ENCODE measurements around the gene AEBP2.
"Not testable (repeated sequence)": the region's sequence is repeated elsewhere in the genome, so short reads cannot be mapped to it uniquely, and the experiment has no call there.

The AEBP2 gene

DNA sequence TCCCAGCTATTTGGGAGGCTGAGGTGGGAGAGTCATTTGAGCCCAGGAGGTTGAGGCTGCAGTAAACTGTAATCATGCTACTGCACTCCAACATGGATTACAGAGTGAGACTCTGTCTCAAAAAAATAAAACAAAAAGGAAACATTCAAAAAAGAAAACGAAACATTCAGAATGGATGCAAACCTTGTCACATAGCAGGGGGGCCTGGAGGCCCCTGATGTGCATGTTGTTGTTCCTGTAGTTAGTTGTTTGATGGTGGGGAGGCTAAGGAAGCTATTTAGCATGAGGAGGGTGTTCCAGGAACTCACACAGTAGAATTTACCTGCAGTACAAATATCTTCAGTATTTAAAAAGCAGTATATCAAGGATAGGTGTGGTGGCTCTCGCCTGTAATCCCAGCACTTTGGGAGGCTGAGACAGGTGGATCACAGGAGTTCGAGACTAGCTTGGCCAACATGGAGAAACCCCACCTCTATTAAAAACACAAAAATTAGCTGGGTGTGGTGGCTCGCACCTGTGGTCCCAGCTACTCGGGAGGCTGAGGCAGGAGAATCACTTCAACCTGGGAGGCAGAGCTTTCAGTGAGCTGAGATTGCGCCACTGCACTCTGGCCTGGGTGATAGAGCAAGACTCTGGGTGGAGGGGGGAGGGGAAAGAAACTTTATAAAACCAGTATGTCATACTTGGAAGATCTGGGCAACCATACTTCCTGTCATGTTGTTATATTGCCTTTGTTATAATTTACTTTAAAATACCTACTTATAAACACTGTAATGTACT lies 17.6 kb upstream of the AEBP2 start:
- no peak for DNase-seq

DNA sequence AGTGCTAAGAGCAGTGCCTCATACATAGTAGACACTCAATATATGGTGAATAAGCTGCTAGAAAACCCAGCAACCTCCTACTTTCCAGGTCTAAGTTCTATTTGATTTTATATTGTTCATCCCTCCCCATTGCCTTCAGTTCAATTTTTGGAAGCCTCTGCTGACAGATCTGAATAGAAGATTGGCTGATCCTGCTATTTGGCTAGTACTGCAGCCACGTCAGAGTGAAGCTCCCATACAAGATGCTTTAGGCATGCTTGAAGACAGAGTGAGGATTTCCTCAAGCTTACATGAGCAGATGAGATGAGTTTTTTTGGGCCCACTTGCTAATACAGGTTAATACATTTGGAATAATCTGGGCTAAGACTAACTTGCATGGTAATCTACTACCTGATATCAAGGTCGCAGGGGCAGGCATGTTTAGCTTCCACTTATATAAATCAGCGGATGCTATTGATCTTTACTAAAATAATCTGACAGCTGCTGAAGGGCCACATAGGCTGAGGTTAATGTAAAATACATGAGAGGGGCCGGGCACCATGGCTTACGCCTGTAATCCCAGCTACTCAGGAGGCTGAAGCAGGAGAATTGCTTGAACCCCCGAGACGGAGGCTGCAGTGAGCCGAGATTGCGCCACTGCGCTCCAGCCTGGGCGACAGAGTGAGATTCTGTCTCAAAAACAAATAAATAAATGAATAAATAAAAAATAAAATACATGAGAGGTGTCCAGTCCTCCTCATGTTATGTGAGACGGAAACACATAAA lies 15.9 kb upstream of the AEBP2 start:
- DNase-seq: no peak

DNA sequence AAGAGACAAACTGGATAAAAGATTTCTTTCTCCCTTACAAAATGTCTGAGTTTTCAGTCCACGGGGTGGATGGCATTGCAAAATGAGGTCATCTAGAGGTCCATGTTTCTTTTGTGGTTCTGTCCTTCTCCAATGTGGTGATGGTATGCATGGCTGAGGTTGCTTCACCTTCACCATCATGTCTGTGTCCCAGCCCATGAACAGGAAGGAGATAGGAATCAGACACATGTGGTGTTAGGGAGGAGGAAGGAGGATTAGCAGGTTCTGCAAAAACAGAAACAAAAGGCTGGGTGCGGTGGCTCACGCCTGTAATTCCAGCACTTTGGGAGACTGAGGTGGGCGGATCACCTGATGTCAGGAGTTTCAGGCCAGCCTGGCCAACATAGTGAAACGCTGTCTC lies 11.0 kb upstream of the AEBP2 start:
- no peak for DNase-seq

DNA sequence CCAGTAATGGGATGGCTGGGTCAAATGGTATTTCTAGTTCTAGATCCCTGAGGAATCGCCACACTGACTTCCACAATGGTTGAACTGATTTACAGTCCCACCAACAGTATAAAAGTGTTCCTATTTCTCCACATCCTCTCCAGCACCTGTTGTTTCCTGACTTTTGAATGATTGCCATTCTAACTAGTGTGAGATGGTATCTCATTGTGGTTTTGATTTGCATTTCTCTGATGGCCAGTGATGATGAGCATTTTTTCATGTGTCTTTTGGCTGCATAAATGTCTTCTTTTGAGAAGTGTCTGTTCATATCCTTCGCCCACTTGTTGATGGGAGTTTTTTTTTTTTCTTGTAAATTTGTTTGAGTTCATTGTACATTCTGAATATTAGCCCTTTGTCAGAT lies 9.8 kb upstream of the AEBP2 start:
- DNase-seq: not testable (repeated sequence)

DNA sequence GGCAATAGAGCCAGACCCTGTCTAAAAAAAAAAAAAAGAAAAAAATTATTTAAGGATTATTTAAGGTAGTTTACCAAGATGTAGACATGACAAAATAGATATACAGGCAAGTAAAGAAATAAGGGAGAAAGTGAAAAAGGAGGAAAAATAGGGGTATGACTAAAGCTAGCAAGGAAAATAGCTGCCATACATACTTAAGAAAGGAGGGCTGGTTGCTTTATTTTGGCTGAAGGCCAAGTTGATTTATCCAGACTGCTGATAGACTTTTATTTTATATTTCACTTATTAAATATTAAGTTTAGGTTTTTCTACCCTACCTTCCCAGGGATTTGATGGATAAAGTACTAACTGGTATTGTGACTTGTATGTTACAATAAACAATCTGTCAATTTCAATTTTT lies 8.3 kb upstream of the AEBP2 start:
- no peak for DNase-seq

DNA sequence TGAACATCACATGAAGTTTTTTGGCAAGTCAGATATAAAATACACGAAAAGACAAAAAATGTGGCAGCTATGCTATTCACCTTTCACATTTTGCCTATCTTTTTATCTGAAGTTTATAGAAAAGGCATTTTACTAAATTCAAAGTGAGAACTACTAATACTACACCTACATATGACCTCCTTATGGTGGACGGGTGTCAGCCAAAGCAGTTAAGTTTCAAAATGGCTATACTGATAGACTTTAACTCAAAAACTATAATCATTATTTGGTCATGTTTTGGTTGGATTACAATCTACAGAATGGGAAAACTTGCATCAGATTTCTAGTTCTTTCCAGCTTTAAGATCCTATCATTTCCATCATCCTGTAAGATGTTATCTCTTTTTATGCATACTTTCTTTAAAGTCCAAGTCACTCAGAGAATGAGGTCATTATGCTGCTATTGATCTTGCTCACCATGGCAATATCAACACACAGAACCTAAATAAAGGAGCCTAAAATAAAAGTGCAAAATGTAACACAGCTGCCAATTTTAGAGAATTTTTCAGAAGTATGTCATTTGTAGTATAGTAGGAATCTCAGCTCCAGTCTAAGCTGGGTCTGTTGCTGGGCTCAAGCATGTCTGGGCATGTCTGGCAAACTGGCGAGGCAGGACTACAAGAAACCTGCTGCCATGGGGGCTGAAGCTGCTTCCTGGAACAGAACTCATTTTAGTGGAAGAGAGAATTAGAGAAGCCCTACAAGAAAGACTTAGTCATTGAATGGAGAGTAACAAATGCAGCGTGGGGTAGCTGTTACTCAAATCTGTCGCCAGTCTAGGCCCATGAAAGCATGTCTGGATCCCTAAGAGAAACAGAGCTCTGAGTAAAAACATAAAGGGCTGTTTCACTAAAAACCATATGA lies 7.6 kb upstream of the AEBP2 start:
- peak; percentile 69 for DNase-seq

DNA sequence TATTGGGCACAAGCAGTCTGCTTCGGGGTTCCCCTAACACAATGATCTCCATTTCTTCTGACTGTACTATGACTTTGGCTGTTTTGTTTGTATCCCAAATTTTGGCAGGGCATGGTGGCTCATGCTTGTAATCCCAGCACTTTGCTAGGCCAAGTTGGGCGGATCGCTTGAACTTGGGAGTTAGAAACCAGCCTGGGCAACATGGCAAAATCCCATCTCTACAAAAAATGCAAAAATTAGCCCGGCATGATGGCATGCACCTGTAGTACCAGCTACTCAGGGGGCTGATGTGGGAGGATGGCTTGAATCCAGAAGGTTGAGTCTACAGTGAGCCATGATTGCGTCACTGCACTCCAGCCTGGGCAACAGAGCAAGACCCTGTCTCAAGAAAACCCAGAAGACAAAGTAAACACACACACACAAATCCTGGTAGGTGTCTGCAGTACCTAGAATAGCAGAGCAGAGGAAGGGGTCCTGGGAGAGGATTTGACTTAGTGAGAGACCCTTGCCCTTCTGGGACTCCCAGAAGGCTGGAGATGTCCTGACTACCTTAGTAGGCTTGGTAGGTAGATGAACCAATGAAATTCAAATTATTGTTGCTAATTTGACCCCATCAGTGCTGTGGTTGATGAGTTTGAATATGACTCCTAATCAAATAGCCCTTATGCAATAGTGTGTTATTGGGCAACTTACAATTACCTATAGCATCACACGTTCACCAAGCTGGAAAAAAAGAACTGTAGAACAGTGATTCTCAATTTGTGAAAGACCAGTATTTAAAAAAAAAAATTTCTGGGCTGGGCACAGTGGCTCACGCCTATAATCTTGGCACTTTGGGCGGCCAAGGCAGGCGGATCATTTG lies 6.8 kb upstream of the AEBP2 start:
- DNase-seq: no peak

DNA sequence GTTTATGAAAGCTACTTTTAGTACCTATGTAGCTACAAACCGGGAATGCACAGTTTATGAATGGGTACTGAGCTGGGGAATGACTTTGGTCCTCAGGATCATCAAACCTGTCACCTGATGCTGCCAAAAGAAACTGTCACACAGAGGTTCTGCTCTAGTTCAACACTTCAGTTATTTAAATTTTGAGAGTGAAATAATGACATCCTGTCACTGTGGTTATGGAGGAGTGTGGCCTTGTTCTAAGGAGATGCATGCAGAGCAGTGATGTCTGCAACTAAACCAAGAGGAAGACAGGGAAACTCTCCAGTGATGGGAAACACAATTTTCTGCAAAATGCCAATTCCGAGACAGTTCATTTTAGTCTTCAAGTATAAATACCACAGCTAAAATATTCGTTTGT lies 4.8 kb upstream of the AEBP2 start:
- DNase-seq: no peak

DNA sequence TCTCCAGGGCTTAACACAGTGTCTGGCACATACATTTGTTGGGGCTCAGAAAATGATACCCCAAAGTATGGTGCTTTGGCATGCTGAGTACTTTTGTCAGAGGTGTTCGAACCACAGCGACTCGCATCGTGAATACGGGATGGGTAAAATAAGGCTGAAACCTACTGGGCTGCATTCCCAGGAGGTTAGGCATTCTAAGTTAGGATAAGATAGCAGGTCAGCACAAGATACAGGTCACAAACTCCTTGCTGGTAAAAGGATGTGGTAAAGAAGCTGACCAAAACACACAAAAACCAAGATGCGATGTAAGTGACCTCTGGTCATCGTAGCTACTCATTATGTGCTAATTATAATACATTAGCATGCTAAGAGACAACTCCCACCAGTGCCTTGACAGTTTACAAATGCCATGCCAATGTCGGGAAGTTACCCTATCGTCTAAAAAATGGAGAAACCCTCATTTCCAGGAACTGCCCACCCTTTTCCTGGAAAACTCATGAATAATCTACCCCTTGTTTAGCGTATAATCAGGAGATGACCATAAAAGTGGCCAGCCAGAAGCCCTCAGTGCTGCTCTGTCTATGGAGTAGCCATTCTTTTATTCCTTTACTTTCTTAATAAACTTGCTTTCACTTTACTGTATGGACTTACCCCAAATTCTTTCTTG lies 3.3 kb upstream of the AEBP2 start:
- DNase-seq: no peak

DNA sequence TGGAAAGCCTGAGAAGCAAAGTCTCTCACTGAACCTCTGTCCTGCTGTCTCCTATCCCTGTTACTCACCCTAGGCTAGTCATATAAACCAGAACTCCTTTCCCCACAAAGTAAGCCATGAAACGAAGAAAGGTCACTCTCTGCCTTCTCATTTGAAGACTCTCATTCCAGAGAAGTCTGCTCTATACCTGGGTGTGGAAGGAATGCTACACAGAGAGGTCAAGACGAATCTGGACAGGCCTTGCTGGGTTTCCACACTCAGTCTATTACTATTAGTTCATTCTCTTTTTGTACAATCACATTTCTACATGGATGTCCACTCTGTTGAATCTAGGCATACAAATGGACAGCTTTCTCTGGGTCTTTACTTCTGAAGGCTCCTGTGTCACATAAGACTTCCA lies 2.4 kb upstream of the AEBP2 start:
- no peak for DNase-seq

DNA sequence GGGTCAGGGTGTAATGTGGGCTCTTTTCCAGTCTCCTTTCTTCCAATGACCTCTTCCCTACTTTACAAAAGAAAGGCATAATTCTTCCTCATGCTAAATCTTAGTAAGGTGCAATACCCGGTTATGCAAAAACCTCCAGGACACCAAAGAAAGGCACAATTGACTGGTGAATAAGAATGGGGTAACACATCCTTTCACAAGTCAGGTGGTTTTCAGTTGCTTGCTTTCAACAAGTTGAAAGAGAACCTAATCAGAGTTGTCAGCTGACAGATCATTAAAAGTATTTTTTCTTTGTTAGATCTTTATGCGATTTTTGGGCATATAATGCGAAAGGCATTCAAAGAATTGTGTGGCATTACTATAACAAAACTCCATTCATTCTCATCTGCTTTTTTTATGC lies 1.3 kb upstream of the AEBP2 start:
- DNase-seq: no peak

DNA sequence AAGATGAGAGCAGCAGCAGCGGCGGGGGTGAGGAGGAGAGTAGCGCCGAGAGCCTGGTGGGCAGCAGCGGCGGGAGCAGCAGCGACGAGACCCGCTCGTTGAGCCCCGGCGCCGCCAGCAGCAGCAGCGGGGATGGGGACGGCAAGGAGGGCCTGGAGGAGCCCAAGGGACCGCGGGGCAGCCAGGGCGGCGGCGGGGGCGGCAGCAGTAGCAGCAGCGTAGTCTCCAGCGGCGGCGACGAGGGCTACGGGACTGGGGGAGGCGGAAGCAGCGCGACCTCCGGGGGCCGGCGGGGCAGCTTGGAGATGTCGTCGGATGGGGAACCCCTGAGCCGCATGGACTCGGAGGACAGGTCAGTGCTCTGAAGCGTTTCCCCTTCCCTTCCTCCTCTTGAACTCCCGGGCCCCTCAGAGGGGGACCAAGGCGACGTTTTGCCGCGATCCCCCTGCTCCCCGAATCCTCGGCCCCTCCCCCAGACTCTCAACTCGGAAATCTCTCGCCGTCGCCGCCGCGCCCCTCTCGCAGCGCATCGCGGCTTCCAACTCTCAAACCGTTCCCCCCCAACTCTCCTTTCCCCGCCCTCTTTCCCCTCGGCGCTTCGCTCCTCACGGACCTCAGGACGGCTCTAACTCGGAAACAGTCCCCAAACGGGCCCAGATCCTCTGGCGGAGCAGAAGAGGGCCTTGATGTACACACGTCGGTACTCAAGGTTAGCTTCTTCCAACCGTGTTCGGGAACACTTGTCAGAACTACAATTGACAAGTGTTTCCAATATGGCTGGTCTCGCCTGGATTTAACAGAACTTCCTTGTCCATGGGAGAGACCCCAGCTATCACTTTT lies 947 bp downstream of the AEBP2 start:
- peak; percentile 14 for DNase-seq

DNA sequence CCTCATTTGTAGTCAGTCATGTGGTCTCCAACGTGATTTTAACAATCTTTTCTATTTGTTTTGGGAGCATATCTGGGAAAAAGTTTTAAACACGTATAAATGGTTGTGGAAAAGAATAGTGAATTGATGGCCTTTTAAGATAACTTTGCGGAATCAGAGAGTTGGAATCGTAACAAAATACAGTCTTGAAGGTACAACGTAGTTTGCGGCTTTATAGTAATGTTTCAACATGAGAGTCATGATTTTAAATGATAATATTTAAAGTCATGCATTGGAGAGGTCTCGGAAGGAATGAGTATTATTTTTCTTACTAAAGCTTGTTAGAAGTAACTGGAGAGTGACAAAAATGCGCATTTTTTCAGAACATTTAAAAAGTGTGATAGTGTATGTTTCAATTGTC lies 1.6 kb downstream of the AEBP2 start:
- DNase-seq: no peak

DNA sequence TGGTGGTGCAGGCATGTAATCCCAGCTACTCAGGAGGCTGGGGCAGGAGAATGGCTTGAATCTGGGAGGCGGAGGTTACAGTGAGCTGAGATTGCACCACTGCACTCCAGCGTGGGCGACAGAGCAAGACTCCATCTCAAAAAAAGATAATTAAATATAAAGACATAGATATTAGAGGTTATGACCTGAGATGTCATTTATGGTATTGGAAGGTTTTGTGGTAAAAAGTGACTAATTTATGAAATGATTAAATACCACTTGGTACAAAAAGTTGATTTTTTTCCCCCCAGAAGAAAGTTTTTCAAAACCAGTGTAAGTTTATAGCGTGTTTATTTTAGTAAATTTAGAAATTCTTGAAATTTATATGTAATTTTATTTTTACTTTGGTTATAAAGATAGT lies 4.3 kb downstream of the AEBP2 start:
- no peak for DNase-seq

DNA sequence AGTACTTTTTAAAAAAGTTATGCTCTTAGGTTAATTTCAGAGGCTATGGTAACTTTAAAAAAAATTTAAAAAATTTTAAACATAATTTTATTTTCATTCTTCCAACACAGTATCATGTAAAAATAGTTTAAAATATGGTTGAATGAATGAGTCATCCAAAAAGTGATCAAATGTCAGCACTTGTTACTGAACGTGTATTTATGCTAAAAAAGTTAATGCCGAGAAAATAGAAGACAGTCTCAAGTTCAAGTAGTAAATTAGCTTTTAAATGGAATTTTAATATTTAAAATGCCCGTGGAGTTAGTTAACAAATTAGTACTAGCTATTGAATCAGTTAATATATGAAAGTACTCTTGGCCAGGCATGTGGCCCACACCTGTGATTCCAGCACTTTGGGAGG lies 4.8 kb downstream of the AEBP2 start:
- DNase-seq: no peak

DNA sequence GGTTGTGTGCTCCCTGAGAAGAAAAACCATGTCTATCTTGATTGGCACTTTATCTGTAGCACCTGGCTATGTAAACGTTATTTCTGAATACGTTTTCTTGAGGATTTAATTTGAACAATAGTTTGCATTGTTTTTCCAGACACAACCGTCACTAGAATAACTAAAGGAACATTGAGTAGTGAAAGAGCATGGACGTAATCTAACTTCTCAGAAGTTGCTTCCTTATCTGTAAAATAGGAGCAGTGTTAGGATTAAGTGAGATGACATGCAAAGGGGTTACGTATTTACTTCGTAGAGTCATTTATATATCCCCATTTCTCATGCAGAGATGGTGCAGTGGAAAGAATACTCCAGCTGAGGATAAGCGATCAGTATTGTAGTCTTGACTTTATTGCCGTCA lies 8.1 kb downstream of the AEBP2 start:
- DNase-seq: no peak

DNA sequence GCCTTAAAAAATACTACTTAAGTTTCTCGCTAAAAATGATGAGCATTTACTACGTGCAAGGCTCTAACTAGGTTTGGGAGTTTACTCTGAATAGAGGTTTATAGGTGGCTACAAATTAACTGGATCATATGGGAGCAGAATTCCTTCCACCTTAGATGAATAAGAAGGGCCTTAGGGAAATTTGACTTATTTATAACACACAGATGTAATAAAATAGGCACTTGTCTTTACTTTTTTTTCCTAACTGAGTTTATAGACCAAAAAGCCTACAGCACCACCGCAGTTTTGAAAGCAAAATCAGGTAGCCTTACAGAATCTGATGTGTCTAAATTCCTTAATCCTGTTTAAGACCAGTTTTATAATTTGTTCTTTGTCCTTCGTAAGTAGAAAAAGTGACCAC lies 10.5 kb downstream of the AEBP2 start:
- no peak for DNase-seq

DNA sequence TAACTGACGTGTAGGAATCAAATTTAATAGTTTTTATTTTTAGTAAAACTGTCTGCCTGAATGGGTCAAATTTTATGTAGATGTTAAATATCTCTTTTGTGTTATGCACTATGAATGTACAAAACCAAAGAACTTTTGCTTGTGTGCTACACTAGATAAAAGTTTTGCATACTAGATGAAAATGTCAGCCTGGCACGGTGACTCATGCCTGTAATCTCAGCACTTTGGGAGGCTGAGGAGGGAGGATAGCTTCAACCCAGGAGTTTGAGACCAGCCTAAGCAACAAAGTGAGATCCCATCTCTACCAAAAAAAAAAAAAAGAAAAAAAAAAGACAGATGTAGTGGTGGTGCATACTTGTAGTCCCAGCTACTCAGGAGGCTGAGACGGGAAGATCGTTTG lies 11.1 kb downstream of the AEBP2 start:
- DNase-seq: no peak

DNA sequence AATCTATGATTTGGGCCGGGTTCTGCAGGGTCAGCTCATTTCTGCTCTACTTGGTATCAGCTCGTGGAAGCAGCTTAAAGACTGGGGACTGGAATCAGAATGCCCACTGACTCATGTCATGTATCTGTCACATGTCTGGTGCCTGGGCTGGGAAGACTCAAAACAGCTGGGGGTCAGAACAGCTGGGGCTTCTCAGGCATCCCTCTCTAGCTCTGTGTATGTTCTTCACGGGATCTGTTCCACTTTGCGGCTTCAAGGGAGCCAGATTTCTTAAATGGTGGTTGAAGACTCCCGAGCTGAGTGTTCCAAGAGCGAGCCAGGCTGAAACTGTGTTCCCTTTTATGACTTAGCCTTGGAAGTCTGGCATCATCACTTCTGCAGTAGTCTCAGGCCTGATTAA lies 11.9 kb downstream of the AEBP2 start:
- DNase-seq: no peak

DNA sequence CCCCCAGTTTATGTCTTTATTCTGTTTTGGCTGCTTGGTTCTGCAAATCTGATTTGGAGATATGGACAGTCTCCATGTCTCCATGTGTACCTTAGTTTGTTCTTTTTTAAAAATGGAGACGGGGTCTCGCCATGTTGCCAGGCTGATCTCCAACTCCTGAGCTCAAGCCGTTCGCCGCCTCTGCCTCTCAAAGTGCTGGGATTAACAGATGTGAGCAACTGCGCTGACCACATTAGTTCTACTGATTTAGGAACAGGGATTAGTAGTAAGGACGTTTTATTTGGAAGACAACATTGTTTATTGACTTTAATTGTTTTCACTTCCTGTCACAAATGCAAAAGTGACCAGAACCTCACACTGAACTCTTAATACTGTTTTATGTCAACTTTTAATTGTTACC lies 14.7 kb downstream of the AEBP2 start:
- no peak for DNase-seq

DNA sequence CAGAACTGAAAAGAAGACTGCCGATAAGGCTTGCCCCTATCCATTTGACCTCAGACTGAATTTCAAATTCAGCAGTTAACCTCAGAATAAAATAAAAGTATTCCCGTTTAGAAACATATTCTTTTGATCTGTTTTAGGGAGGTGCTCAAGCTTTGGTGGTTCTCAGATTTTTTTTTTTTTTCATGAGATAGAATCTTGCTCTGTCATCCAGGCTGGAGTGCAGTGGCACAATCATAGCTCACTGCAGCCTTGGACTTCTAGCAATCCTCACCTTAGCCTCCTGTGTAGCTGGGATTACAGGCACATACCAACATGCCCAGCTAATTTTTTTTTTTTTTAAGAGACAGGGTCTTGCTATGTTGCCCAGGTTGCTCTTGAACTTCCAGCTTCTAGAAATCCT lies 15.5 kb downstream of the AEBP2 start:
- no peak for DNase-seq

All from NCI-H510A (cell line).